NCI-H2029 (cell line): Measurements from ENCODE around the gene HDGFL2.

ENCODE experiments used
- DNase-seq: peaks from one replicate; lab custom pipeline; 2025; lab: John Stamatoyannopoulos, UW

Gene HDGFL2

GRCh38 chr19:4445963-4446703, 26.0 kb upstream of the HDGFL2 start:
- no peak for DNase-seq

DNA sequence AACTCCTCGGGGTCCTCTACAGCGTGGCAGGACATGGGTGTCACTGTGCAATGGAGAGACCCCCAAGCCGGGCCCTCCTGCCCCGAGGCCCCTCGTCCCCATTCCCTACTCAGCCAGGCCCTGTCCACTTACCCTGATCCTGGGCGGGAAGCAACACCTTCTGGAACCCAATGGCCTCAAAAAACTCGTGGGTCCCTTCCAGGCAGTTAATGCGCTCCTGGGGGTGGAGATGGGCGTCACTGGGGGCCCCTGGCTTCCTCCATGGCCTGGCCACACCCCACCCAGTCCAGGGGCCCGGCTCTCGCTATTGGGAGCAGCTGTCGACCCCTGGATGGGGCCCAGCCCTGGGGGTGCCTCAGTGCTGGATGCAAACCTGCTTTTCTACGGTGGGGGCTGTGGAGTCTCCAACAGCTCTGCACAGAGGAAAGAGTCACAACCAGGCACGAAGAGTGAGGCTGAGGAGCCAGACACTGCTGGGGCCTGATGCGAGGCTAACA, 25.3 kb upstream of the HDGFL2 start:
- no peak for DNase-seq

DNA sequence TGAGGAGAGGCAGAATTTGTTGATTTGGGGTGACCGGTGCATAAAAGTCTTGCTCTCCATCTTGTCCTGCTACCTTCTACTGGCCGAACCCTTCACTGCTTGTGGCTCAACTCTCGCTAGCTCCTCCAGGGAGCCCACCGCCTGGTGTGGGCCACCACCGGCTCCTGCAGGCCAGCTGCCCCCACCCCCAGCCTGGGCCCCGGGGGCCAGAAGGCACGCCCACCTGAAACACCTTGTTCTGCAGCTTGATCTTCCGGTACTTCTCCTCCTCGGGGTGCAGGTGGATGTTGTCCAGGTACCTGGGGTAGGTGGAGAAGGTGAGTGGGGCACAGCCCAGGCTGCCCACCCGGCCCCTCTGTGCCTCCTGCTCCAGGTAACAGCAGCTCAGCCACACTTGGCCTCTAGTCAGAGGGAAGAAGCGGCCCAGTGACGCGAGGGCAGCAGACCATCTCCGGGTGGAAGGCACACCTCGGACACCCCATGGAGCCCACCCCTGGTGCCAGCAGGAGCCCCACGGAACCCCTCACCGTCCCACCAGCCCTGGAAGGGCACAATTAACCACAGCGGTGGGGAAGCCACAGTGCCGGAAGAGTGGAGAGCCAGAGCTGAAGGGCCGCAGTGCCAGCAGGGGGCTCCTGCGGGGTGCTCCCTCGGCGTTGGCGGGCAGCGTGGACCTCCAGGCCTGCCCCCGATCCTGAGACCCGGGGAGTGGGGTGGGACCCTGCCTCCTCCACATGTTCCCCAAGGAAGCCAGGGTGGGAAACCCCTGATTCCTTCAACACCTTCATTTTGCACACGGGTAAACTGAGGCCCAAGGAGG, 24.6 kb upstream of the HDGFL2 start:
- no peak for DNase-seq

- no peak for DNase-seq
Measured at GRCh38 chr19:4448147-4448985, 23.7 kb upstream of the HDGFL2 start.

GRCh38 chr19:4449022-4449638, 23.0 kb upstream of the HDGFL2 start:
- DNase-seq = no peak

- no peak for DNase-seq
Measured at GRCh38 chr19:4449639-4450028, 22.5 kb upstream of the HDGFL2 start.

DNA sequence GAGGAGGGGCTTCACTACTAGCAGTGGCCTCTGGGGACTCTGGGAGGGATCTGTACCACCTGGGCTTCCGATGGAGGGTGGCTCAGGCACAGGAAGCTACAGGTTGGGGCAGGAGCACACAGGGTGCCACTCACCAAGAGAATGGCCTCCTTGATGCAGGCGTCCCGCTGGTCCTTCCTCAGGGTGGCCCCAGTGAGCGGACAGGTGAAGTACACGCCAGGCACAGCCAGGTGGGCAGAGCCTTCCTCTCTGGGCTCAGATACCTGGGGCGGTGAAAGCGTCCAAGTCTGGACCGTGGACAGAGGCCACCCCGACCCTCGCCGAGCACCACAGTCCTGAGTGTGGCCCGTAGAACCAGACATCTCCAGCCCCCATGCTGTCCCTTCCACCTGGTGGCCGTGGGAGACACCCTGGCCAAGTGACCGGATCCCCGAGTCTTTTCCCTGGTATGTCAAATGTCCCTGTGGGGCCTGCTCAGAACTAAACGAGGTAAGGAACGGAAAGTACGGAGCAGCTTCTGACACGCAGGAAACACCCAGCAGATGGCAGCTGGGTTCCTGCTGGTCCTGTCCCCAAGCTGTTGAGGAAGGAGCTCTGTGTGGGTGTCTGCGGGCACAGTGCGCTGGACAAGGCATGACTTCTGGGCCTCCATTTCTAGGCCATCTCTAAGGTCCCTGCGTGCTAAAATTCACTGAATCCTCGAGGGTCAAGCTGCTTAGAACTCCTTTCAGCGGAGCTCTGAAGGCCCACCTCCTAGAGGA, 19.7 kb upstream of the HDGFL2 start:
- no peak for DNase-seq

GRCh38 chr19:4453232-4454179, 18.6 kb upstream of the HDGFL2 start:
- DNase-seq = no peak

DNA sequence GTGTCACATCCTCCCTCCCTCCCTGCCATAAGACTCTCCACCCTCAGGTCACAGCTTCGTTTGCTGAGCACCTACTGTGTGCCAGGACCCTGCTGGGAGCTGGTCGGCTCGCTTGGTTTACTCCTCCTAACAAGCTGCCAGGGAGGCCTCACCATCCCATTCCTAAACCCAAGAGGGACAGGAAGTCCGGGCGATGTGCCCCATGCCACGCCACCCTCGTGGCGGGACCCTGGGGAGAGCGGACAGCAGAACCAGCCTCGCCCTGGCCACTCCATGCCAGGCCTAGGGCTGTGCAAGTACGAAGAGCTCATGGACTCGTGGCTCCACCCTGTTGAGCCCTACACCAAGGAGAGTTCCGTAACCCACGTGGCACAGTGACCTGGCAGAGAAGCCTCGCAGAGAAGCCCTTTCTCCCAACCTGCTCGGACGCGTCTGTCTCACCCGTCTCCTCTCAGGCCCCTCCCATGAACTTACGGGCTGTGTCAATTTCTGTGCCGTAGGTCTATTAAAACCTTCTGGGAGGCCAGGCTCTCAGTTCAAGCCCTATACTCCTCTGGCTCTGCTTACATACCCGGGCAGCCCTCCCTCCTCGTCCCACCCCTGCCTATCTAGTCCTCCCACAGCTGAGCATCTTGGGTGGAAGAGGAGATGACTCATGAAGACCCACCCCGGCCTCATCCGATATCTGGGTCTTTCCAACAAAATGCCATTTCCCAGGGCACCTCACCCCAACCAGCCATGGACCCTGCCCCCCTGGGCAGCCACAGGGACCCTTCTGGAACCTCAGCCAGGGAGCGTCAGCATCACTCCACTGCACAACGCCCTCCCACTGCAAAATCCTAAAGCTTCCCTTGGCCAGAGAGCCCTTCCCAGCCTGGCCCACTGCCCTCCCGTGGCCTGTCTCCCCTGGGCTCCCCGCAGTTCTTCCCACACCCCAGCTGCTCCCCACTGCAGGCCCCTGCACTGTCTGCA, 17.1 kb upstream of the HDGFL2 start:
- no peak for DNase-seq

DNA sequence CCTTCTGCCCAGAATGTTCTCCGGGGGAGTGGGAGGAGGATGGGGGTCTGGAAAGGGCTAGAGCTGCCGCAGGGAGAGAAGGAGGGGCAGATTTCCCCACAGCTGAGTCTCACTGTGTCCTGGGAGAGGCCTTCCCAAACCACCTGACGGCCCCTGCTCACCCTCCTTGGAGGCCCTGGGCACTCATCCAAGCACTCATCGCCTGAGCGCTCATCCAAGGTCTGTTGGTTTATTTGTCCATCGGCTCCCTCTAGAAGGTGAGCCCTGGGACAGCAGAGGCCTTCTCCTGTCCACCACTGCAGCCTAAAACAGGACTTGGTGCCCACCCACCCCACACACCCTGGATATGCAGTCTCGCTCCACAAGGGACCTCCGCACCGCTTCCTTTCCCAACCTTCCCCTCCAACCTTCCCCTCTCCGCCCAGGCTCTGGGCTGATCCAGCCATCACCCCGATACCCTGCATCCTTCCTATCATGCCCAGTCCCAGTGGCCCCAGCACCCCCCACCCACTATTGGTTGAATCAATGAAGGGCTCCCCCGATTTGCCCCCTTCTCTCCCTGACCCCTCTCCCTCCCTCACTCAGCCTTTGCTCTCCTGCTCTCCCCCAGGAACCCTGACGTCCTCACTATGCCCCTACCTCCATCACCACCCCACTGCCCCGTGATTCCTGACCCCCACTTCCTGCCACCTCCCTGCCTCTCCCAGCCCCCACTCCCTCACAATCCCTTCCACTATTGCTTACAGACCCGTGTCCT, 16.2 kb upstream of the HDGFL2 start:
- peak; percentile 85 for DNase-seq

DNA sequence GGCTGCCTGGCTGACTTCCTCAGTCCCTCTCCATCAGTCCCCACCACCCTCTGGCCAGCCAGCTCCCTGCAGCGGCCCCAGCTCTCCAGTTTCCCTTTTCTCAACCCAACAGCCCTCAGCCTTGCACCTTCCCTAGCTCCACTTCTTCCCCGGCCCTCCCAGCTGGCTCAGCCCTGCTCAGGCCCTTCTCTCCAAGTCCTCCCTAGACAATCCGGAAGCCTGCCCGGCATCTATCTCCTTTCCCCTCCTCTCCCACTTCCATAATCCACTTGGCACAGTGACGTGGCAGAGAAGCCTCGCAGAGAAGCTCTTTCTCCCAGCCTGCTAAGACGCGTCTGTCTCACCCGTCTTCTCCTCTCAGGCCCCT, 15.6 kb upstream of the HDGFL2 start:
- peak; percentile 42 for DNase-seq

GRCh38 chr19:4456843-4457653, 15.0 kb upstream of the HDGFL2 start:
- DNase-seq = peak; percentile 39

GRCh38 chr19:4457654-4458395, 14.3 kb upstream of the HDGFL2 start, which contains the start of gene UBXN6:
UBXN6 (minus strand) TSS chr19:4457794; CDS start chr19:4457697, 97 bp downstream.
- DNase-seq = peak; percentile 97

- DNase-seq = no peak
Measured at GRCh38 chr19:4464815-4465581, 7.1 kb upstream of the HDGFL2 start.

DNA sequence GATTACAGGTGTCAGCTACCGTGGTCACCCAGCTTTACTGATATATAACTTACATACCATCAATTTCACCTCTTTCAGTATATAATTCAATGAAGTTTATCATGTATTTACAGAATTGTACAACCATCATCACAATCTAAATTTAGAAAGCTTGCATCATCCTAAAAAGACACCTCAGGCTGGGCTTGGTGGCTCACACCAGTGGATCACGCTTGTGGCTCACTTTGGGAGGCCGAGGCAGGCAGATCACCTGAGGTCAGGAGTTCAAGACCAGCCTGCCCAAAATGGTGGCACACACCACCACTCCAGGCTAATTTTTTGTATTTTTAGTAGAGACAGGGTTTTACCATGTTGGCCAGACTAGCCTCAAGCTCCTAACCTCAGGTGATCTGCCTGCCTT, 4.3 kb upstream of the HDGFL2 start:
- no peak for DNase-seq
